ENCODE measurements around the gene KLHL40.
A peak's percentile ranks its signal among the peaks of the same experiment; 100 is the strongest.

The KLHL40 gene, protein sequence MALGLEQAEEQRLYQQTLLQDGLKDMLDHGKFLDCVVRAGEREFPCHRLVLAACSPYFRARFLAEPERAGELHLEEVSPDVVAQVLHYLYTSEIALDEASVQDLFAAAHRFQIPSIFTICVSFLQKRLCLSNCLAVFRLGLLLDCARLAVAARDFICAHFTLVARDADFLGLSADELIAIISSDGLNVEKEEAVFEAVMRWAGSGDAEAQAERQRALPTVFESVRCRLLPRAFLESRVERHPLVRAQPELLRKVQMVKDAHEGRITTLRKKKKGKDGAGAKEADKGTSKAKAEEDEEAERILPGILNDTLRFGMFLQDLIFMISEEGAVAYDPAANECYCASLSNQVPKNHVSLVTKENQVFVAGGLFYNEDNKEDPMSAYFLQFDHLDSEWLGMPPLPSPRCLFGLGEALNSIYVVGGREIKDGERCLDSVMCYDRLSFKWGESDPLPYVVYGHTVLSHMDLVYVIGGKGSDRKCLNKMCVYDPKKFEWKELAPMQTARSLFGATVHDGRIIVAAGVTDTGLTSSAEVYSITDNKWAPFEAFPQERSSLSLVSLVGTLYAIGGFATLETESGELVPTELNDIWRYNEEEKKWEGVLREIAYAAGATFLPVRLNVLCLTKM

GRCh38 chr3:42685363-42685881, at the start of gene KLHL40:
TSS of gene KLHL40 (plus strand) at chr3:42685537. CDS start at chr3:42685619, 82 bp downstream.
- DNase-seq = no peak

DNA sequence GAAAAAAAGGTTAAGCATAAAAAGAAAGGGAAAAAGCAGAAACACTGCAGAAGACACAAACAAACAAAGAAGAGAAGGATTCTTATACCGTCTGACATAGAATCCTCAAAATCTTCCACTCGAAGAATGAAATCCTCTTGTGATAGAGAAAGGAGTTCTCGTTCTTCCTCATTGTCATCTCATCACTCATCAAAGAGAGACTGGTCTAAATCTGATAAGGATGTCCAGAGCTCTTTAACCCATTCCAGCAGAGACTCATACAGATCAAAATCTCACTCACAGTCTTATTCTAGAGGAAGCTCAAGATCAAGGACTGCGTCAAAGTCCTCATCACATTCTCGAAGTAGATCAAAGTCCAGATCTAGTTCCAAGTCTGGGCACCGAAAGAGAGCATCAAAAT, 48.3 kb upstream of the KLHL40 start:
- no peak for DNase-seq

- no peak for DNase-seq
These were observed 46.9 kb upstream of the KLHL40 start for GRCh38 chr3:42638339-42638842.

- no peak for DNase-seq
These were observed 46.1 kb upstream of the KLHL40 start for GRCh38 chr3:42639192-42639591.

DNA sequence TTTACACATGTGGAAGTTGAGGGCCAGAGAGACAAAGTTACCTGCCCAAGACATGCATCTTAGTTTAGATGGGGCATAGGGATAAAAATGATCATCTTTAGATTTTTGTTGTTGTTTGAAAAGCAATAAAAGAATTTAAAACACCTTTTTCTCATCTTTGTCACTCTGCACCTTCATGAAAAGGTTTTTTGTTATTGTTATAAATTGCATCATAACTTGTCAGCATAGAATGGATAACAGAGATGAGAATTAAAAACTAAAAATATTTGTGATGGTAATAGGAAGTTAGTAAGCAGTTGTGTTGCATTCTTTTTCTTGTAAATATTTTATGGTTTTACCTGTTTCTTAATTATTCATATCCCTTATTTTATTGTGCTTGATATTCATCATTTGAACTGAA, 45.2 kb upstream of the KLHL40 start:
- DNase-seq = no peak

- no peak for DNase-seq
These were observed 44.5 kb upstream of the KLHL40 start for GRCh38 chr3:42640771-42641370.

GRCh38 chr3:42647821-42648459, 37.4 kb upstream of the KLHL40 start:
- no peak for DNase-seq

DNA sequence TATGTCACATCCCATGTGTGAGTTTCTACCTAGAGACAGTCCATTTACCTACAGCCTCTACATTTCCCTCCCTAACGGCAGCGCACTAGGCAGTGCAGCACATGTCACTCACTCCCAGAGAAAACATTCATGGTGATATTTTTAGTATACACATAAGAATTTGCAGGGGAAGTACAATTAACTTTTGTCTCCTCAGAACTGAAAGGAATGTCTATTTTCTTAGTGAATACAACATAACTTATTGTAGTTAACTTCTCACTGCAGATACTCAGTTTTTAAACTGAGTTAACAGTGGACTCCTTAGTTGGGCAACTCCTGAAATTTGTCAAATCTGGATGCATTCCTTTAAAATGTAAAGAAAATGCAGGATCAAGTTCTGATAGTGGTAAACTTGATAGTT, 36.3 kb upstream of the KLHL40 start:
- DNase-seq = no peak

- DNase-seq = no peak
These were observed 35.6 kb upstream of the KLHL40 start for GRCh38 chr3:42649783-42650182.

GRCh38 chr3:42651248-42652091, 33.9 kb upstream of the KLHL40 start:
- no peak for DNase-seq

DNA sequence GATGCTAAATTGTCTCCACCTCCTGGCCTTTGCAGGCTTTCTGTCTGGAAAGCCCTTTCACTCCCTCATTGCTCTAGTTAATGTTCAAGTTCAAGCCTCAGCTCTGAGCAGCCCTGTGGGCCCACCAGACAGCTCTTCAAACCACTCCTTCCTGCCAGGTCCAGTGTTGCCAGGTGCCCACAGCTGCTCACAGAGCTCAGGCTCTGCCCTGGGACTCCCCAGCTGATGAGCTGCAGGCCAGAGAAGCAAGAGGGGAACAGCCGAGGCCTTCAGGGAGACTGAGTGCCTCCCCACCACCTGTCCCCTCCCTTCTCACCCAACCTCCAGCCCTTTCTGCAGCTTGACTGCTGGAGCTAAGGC, 33.1 kb upstream of the KLHL40 start:
- DNase-seq = no peak

DNA sequence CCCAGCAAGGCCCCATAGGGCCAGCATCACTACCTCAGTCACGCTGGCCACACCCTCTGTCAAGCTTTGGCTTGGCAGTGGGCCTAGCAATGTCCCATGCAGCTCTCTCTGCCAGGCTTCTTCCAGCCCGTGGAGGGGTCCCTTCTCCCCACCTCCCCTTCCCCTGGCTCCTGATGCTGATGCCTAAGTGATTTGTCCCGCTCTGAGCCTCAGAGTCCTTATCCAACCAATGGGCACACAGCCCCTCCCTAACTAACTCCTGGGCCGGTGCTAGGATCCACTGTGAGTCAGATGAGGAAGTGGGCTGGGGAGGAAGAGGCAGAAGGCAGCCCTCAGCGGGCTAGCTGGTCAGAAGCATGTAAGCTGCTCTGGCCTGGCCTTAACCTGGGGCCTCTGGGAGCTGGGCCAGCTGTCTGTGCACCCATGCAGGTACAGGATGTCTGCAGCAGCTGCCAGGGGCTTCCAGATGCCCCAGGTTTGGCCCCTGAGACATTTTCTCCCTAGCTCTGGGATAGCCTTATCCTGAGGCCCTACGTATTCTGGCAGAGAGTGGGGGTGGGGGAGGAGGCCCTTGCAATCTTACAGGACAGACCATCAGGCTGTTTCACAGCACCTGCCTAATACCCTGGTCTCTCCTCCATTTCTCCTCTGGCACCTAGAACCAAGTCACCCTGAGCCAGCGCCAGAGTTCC, 32.6 kb upstream of the KLHL40 start:
- peak; percentile 83 to 84 (median 84) for DNase-seq

GRCh38 chr3:42653303-42653559, 32.1 kb upstream of the KLHL40 start:
- no peak for DNase-seq

DNA sequence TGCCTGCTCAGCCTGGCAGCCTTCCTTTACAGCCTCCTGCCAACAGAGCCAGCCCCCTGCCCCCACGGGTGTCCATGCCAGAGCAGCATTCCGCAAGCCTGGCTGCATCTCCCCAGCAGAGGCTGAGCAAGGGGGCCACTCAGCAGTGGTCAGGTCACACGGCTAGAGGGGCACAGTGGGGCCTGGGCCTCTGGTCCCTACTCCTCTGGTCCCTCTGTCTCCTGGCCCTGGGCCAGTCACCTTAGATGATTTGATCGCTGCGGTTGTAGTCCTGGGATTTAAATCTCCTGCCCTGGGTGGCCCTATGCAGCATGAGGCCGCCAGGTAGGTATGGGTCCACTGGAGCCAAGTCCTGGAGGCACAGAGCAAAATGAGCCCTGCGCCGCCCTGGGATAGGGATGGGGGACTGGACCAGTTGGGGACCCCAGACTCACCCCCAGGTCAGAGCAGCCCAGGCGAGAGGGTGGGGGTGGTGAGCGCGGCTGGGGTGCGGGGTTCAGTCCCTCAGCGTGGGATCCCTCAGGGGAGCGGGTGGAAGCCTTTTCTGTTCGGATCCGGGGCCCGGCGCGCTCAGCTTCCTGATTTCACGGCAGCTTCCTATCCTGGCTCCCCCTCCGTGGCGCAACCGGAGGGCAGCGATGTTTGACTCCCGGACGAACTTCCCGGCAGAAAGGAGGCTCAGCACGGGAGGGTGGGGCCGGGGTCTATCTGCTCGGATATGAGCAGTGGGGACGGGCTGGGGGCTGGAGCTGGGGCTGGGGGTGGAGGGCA, 31.6 kb upstream of the KLHL40 start, which contains the start of gene ZBTB47:
Gene ZBTB47 (plus strand): TSS at position 138 of the 771 bp plus-strand sequence. CDS start 4,659 bp downstream, outside the sequence.
- DNase-seq = peak; percentile 69 to 84 (median 74)

GRCh38 chr3:42654331-42655201, 30.8 kb upstream of the KLHL40 start:
- peak; percentile 38 to 70 (median 41) for DNase-seq

DNA sequence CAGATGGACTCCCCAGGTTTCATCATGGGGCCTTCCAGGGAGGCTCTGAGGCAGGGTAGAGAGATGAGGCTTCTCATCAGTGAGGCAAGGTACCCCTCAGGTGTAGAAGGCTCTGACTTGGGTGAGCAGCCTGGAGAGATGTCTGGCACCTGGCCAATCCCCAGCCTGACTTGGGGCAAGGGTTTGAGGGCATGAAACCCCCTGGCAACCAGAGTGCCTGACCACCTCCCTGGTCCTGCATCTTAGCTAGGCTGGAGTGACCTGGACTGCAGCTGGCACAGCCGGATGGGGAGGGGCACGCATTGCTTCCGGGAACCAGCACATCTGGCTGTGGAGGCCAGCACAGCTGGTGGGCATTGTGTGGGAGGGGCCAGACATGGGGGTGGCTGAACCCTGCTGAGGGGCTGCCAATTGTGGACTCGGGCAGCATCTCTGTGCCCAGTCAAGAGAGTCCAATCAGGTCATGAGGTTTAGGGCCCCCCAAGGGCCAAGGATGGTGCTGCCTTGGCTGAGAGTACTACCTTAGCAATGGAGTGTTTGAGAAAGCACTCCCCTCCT, 29.9 kb upstream of the KLHL40 start:
- DNase-seq = no peak

DNA sequence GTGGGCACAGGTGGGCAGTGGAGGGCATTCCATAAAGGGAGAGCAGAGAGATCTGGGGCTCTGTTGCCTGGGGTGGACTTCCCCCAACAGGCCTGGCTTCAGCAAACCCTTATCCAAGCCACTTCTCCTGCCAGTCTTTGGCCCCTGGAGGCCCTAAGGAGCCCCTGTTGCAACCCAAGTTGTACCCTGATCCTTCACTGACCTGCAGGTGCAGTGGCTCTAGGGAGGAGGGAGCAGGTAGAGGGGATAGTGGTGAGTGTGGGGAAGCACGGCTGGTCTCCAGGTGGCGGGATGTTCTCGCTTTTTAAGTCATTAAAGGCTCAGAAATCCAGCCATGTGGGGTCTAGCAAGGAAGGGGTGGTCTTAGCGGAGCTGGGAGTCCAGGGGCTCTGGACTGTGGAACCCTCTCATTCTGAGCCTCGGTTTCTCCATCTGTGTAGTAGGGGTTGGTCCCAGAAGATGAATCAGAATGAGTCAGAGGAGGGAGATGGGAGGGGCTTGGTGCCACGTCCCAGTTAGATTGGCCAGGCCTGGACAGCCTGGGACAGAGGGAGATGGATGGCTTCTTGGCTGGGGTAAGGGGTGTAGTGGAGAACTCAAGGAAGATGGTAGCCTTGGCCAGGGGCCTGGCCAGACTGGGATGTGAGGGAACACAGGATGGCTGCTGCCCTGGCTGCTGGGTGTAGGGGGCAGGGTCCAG, 29.2 kb upstream of the KLHL40 start:
- DNase-seq = peak in 2 of 3 donors; percentile 29 to 34

DNA sequence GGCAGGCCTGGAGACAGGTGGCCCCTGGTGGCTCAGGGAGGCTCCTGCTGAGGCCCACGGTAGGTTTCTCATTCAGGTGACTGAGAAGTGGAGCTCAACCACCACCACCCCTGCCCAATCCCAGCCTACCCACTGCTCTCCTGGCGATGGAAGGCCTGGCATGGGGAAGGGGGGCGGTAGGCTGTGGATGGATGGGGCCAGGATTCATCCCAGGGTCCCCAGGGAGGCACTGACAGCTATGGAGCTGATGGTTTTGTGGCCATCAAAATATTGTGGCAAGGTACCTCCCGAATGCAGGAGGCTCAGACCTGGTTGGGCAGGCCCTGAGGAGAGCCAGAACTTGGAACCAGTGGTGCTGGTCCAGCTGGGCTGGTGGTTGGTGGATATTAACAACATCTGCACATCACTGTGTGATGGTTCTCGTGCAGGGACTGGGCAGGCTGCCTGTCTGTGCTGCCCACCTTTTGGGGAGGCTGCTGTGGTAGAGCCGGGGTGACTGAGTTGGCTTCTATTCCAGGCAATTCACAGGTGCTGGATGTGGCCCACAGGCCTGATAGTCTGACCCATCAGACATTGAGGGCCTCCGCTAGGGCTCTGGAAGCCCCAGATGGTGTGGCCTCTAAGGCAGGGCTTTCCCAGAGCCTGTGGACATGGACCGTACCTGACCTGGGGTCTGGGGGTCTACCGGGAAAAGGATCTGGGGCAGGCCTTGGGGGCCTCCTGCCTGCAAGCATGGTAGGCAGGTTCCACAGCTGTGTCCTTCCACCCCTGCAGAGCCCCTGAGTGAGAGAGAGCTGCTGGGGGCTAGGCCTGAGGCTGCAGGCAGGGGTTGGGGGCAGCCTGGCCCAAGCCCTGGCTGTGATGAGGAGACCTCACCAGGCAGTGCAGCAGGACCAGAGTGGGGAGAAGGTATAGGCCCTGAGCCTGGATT, 28.4 kb upstream of the KLHL40 start:
- DNase-seq = no peak
